ENCODE measurements around the gene TMEM131L.
"Not testable (repeated sequence)": the region's sequence is repeated elsewhere in the genome, so short reads cannot be mapped to it uniquely, and the experiment has no call there.

The TMEM131L gene

DNA sequence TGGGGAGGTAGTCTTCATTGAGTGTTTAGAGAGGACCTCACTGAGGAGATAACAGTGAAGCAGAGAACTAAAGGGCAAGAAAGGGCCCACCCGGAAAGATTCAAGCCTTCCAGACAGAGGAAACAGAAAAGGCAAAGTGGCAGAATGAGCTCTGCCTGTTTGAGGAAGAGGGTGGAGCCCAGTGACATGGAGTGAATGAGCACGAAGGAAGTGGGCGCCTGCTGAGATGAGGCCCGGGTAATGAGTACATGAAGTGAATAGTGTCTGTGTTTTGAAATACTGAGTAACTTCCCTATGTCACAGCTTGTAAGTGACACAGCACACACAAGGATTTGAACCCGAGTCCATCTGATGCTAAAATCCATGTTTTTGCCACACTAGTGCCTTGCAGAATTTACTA, 185.4 kb downstream of the TMEM131L start:
- DNase-seq, result no peak

DNA sequence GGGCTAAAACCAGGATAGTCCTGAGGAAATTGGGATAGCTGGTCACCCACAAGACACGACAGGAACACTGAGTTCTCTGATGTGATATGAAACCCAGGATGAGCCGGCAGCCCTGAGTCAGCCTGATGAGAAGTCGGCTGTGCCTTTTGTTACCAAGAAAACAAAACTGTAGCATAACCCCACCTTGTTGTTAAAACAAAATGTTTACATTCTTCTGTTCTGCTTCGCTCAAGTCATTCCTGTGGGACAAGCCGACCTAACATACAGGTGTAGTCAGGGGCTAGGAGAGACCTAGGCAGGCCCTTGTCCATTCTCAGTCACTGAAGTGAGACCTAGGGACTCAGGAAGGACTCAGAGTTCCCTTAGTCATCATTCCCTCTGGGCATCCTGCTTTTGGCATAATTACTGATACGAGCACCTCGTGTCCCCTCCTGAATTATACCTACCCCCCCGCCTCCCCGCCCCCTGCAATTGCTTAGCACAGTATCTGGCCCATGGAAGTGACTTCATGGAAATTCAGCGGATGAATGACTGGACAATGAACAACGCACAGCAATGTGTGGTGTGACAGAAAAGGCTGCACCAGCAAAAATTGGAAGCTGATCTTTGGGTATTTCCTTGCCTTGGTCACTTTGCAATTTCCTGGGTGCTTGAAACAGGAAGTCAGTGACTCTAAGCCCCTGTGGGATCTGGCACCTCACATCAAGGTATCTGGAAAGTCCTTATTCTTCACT, 186.1 kb downstream of the TMEM131L start:
- no peak for DNase-seq

GRCh38 chr4:153655002-153655541, 188.9 kb downstream of the TMEM131L start:
- no peak for DNase-seq

GRCh38 chr4:153655928-153656327, 189.8 kb downstream of the TMEM131L start:
- DNase-seq, result no peak

DNA sequence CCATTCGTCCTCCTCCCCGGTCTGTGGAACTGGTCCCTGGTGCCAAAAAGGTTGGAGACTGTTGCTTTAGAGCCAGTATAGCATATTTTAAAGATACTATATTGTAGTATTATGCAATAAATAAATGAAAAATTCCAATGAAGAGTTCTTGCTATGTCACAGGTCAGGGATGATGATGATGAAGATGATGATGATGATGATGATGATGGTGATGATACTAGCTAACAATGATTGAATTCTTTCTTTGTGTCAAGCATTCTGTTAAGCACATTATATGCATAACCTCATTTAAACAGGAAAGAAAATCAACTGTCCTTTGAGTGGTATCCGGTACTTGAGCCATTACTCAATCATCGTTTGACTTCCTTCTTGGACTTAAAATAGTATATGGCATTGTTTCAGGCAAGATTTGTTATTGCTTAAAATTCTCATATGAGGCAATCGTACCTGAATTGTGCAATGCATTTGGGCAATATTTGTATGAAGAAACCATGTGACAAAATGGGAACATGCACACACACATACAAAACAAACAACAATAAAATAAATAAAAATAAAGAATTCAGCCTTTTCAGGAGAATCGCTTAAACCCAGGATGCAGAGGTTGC, 195.2 kb downstream of the TMEM131L start:
- DNase-seq, result no peak

DNA sequence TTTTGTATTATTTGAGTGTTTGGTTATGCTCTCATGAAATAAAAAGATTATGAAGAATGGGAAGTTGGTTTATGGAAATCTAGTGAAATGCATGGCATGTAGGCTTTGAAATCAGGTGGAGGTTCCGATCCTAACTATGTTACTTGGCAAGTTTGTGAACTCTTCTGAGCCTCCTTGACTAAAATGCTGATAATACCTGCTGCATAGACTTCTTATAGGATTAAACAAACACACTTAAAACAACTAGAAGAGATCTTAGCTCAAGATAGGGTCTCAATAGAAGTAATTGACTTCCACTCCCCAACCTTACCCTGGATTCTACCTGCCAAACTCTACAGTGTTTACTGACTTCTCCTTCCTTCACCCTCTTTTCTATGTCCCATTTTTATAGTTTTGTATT, 195.7 kb downstream of the TMEM131L start:
- DNase-seq, result no peak

DNA sequence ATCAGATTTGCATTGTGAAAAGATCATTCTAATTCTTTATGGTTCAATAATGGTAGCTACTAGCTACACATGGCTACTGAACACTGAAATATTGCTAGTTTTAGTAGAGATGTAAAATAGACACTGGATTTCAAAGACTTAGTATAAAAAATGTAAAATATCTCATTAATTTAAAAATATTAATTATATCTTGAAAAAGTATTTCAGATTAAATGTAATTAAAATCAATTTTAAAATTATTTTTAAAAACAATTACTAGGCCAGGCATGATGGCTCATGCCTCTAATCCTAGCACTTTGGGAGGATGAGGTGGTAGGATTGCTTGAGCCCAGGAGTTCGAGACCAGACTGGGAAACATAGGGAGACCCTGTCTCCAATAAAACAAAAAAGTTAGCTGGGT, 197.5 kb downstream of the TMEM131L start:
- DNase-seq, result no peak

GRCh38 chr4:153666505-153666904, 200.3 kb downstream of the TMEM131L start:
- DNase-seq, result not testable (repeated sequence)

DNA sequence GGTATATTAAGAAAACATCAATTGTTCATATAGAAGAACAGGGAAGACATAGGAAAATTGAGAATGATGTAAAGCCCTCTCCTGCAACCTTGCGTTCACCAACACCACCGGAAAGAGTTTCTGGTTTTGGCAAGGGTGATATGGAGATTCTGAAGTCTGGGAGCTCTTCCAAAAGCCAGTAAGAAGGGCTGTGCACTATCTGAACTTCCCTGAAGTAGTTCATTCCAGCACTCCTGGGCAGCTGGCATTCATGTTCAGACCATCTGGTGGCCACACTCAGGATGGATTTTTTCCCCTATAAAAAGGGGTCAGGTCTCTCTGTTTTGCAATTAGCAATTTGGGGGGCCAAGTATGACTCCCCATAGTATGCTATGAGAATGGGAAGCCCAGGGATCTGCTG, 202.5 kb downstream of the TMEM131L start:
- DNase-seq, result no peak

- DNase-seq, result no peak
Measured at GRCh38 chr4:153669838-153670237, 203.7 kb downstream of the TMEM131L start.

GRCh38 chr4:153676486-153676885, 210.3 kb downstream of the TMEM131L start:
- no peak for DNase-seq

- DNase-seq, result no peak
Measured at GRCh38 chr4:153676984-153677383, 210.8 kb downstream of the TMEM131L start.

DNA sequence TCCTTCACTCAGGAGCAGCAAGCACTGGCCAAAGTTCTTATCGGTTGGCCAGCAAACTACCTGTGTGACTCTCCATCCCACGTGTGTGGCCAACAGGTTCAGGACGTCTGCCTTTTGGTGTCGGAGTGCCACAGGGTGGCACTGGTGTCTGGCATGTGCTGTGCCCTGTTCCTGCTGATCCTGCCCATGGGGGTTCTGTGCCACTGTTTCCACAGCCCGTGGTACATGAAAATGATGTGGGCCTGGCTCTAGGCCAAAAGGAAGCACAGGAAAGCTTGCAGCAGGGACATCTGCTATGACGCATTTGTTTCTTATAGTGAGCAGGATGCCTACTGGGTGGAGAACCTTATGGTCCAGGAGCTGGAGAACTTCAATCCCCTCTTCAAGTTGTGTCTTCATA, 213.3 kb downstream of the TMEM131L start:
- DNase-seq, result no peak

DNA sequence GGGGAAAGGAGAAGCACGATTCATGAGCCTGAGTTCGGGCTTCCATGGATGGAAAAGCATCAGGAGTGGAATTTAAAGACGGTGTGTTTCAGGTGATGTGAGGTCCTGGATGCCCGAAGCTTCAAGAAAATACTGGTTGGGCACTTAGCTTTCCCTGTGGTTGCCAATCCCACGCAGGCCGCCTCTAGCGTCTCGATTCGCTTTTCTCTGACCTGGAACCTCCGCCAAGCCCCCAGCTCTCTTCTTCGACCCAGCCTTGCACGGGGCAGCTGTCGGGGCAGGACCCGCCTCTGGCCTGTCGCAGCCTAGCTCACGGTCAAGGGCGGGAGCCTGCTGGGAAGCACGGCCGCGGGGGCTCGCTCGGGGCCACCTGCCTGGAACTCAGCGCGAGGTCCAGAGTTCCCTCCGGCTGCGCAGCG, 217.6 kb downstream of the TMEM131L start:
- DNase-seq, result no peak

DNA sequence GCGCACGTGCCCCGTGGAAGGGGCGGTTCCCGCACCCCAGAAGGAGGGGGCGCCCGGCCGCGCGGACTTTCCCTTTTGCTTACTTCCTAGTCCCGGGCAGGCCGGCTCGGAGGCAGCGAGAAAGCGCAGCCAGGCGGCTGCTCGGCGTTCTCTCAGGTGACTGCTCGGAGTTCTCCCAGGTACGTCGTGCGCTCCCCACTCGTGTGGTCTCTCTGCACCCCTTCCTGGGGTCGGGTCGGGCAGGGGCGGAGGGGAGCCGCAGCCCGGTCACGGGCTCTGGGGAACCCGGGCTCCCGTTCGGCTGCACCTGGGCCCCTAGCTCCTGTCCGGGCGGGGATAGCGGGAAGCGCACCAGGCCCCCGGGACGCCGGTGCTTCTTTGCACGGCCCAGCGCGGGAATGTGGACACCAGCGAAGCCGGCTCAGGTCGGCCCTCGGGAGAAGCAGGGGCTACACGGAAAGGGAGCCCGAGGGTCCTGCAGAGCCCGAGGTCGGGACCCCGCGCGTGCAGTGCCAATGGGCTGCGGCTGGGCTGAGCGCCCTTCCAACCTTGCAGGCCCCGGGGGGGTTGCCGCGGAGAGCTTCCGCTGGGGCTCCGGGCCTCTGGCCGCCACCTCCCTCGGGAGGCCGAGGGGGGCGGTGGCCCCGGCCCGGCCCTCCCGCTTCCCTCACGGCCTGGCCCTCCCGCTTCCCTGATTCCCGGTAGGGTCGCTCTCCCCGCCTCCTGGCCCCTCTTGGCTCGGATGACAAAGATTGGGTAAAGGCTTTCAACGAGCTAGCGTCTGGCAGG, 218.2 kb downstream of the TMEM131L start, which contains the start of gene TLR2:
Gene TLR2 (plus strand): TSS at position 99 of the 789 bp plus-strand sequence. CDS start 18,628 bp downstream, outside the sequence.
- DNase-seq, result peak; percentile 77

GRCh38 chr4:153684971-153685371, 218.8 kb downstream of the TMEM131L start:
- no peak for DNase-seq
